GM18502 (cell line): ENCODE data around the gene SASH1.

Source experiments
- ATAC-seq: cut with Tn5 transposase; IDR thresholded peaks from one replicate; pipeline ENCODE4 v1.9.1; 2021; ENCODE audit warnings: mild to moderate bottlenecking; ENCODE audit not compliant: unreplicated experiment, poor library complexity

Gene SASH1

DNA sequence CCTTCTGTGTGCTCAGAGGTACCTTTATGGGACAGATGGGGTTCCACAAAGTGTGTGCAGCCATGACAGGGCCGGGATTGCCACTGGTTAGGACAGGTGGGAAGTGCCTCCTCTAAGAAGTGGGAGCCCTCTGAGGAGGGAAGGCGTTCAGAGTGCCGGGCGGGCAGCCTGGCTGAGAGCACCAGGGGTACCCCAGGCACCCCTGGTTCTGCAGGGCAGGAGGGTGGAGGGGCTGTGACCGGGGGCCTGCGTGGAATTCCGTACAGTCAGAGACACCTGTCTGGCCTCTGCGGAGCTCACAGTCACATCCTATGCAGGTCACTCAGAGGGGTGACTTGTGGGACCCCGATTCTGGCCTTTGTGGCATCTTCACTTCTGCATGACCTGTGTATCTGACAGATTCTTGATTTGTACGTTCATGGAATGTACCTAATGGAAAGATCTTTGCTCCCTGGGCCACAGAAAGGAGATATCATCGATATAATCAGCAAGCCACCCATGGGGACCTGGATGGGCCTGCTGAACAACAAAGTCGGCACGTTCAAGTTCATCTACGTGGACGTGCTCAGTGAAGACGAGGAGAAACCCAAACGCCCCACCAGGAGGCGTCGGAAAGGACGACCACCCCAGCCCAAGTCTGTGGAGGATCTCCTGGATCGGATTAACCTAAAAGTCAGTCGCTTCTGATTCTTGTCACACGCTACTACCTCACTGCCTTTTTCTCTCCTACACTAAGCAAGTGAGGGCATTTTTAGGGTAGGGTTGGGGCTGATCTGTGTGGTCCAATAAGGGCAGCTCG, 190.9 kb downstream of the SASH1 start:
- ATAC-seq = no peak

DNA sequence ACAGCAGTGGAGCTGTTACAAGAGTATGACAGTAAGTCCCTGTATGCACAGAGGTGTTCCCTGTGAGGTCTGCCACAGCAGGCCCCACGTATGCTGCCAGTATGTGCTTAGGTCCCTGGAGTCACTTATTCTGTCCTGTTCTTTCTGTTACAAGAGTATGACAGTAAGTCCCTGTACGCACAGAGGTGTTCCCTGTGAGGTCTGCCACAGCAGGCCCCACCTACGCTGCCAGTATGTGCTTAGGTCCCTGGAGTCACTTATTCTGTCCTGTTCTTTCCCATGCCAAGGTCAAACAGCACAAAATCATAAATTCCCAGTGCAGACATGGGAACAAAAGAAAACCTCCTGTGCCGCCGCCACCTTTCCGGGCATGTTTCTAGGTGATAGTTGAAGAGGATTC, 192.2 kb downstream of the SASH1 start:
- no peak for ATAC-seq

DNA sequence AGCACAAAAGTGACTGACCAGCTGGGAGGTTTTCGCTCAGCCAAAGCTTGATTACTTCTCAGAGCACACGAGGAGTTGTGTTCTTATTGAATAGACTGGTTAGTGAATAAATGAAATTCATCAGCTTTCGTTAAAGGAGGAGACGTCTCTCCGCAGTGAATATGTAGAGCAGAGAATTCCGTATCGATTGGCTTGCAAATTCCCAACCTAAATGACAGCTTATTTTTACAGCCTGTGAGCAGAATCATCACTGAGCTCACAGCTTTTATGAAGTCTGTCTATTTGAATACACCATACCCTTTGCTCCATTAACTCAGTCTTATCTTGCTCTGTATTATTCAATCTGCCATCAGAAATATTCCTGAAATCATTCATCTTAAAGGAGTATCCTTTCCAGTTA, 192.7 kb downstream of the SASH1 start:
- ATAC-seq = no peak

DNA sequence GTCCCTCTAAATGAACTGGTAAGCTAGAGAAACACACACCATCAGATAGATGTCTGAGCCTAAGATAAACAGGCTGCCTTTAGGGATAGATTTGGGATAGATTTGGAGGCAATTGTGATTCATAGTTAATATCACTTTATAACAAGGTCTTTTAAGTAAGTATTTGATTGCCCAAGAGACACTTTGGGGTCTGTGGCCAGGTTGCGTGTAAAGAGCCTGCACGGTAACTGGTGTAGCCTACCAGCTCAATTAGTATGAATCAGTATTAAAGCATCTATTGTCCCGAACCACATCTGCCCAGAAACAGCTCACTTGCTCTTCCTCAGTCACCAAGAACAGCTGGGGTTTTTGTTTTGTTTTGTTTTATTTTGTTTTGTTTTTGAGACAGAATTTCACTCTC, 193.3 kb downstream of the SASH1 start:
- ATAC-seq = no peak

DNA sequence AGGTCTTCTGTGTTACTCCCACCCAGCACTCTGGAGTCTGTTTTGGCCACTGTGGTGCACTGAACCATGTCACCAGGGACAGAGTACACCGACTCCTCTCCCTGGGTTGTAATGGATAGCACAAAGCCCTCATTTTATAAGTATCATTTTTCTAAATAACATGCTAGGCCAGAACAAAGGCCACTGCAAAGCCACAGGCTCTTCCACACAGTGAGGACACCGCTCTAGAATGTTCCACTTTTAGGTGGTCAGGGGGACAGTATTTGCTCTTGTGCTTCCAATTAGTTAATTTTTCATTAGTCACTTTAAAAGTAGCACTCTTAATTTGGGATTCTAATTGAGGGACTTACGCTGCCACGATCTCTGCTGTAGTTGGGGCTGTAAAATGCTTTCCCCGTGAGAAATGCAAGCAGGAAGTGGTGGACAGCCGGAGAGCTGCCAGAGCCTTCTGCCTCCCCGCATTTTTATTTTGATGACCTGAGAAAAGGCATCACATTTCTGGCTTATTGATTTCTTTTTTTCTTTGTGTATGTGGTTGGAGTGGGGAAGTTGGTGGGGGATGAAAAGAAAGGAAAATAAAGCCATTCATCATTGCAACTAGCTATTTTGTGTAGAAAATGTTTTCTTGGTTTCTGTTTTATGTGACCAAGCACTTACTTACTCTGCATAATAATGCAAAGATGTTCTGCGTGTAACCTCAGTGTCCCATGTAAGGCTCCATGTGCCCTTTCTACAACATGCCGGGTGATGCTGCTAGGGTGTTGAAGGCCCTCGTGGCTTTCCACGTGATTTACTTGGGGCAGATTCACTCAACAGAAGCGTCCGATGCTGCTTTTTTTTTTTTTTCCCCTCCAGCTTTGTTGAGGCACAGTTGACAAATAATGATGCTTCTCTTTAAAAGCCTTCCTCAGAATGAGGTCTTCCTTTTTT, 195.9 kb downstream of the SASH1 start:
- no peak for ATAC-seq

DNA sequence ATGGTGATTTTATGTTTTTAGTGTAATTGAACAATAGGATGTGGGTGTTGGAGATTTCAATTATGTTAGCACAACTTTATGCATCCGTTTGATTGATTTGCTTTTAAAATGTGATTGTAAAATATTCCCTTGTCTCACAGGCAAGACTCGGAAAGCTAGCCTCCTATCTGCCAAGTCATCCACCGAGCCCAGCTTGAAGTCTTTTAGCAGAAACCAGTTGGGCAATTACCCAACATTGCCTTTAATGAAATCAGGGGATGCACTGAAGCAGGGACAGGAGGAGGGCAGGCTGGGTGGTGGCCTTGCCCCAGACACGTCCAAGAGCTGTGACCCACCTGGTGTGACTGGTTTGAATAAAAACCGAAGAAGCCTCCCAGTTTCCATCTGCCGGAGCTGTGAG, 200.9 kb downstream of the SASH1 start:
- no peak for ATAC-seq

DNA sequence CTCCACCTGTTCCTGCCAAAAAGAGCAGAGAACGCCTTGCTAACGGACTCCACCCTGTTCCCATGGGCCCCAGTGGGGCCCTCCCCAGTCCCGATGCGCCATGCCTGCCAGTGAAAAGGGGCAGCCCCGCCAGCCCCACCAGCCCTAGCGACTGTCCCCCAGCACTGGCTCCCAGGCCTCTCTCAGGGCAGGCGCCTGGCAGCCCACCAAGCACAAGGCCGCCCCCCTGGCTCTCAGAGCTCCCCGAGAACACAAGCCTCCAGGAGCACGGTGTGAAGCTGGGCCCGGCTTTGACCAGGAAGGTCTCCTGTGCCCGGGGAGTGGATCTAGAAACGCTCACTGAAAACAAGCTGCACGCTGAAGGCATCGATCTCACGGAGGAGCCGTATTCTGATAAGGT, 201.8 kb downstream of the SASH1 start:
- no peak for ATAC-seq

DNA sequence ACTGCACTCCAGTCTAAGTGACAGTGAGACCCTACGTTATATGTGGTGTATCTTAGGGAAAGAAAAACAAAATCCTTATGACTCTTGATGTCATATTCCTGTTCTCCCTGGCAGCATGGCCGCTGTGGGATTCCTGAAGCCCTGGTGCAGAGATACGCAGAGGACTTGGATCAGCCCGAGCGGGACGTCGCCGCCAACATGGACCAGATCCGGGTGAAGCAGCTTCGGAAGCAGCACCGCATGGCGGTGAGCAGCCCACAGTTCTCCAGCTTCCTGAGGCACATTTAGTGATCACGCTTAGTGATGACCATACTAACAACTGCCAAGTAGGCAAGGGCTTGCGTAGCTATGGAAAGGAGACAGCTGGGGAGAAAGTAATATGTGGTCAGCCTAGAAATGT, 203.3 kb downstream of the SASH1 start:
- no peak for ATAC-seq

DNA sequence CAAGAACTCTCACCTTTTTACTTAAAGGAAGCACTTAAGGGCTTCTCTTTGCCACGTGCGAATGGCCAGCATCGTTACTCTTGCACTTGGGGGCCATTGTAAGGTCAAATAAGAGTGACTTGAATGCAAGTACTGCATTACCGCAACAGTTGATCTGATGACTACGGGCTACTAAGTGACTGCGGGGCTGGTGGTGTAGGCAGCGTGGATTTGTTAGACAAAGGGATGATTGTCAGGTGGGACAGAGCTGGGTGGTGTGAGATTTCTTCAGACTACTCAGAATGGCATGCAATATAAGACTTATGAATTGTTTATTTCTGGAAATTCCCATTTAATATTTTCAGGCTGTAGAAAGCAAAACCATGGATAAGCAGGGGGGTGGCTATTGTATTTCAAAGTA, 204.5 kb downstream of the SASH1 start:
- ATAC-seq = no peak

DNA sequence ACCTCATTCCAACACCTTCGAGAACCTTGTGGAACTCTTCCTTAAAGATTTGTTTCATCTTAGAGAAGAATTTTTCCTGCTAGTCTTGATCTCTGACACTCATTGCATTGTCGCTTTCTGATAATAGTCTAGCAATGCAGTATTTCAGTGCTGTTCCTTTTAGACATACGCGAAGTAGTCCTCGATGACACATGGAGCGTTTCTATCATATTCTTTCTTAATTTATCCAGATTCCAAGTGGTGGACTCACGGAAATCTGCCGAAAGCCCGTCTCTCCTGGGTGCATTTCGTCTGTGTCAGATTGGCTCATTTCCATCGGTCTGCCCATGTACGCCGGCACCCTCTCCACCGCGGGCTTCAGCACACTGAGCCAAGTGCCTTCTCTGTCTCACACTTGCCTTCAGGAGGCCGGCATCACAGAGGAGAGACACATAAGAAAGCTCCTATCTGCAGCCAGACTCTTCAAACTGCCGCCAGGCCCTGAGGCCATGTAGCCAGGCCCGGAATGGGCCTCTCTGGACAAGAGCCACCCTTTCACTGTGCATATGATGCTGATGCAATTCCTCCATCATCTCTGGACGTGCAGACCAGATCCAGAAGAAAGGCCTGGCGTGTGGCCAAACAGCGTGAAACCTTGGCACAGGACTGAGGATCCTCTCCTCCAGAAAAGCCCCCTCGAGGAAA, 205.6 kb downstream of the SASH1 start:
- no peak for ATAC-seq

DNA sequence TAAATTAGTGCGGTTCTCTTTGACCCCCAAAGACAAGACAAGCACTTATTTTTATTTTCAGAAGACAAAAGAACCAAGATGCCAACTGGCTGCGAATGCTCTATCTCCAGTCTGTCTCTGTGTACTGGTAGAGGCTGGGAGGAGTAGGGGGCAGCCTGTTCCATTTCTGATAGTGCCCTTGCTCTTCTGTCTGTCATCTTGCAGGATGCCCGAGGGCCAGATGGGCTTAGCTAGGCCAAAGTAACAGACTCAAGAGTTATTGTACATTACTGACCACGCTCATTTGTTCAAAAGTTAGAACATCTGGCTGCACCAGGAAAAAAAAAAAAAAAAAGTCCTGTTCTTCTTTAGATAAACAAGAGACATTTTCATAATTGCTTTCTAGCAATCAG, 206.1 kb downstream of the SASH1 start:
- ATAC-seq = no peak

DNA sequence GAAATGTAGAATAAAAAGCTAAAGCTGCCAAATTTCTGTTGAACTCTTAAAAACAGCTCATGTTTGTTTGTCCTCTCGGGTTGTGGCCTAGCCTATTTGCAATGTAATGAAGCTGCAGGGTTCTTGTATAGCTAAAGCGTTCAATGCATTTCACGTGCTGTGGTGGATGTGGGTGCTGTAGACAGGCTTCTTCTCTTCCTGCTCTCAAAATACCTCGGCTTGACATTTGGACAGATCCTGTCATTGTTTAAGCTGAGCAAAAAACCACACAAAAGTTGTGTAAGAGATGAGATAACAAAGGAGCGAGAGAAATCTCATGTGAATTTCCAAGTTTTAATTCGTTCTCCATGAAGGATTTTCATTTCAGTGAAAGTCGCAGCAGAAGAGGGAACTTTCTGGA, 207.9 kb downstream of the SASH1 start:
- no peak for ATAC-seq

DNA sequence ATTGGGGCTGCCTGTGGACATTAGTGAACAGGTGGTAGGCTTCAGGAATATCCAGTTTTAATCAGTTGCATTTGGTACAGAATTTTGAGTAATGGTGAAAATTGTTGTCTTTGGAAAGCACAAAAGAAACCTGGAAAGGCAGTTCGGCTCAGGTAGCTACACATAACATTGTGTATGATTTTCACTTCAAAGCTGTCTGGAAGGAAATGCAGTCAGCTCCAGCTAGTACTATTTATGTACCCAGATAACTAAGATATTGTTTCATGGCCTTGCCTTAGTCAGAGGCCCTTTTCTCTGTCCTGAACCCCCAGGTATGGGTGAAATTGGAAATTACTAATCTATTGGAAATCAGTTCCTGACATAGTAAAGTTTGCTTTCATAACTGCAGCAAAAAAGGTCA, 208.6 kb downstream of the SASH1 start:
- ATAC-seq = no peak

DNA sequence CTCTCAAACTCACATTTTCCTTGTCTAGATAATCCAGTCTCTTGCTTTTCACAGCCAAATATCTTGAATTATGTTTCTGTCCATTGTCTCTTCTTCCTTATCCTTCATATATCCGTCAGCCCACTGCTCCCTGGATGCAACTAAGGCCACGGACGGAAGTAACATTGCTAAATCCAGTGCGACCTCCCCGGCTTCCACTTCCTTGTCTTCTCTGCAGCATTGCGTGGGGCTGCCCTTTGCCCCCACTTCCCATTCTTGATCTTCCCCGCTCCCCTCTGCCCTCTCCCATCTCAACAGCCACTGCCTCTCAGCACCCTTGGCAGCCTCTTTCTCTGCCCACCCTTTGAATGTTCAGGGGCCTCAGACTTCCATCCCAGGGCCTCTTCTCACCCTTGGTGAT, 213.8 kb downstream of the SASH1 start:
- no peak for ATAC-seq

DNA sequence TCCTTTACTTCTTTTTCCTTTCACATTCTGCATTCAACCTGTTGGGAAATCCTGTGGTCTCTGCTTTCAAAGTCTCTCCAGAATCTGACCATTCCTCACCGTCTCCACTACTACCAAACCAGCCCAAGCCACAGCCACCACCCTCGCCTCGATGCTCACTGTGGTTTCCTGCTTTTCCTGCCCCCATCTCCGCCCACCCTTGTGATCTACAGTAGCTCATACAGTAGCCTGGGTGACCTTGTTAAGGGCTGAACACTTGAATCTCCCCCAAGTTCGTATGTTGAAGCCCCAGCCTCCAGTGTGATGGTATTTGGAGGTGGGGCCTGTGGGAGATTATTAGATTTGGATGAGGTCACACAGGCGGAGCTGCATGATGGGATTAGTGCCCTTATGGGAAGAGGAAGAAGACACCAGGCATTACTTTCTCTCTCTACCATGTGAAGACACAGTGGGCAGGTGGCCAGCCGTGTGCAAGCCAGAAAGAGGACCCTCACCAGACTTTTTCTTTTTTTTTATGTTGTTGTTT, 215.2 kb downstream of the SASH1 start:
- no peak for ATAC-seq

DNA sequence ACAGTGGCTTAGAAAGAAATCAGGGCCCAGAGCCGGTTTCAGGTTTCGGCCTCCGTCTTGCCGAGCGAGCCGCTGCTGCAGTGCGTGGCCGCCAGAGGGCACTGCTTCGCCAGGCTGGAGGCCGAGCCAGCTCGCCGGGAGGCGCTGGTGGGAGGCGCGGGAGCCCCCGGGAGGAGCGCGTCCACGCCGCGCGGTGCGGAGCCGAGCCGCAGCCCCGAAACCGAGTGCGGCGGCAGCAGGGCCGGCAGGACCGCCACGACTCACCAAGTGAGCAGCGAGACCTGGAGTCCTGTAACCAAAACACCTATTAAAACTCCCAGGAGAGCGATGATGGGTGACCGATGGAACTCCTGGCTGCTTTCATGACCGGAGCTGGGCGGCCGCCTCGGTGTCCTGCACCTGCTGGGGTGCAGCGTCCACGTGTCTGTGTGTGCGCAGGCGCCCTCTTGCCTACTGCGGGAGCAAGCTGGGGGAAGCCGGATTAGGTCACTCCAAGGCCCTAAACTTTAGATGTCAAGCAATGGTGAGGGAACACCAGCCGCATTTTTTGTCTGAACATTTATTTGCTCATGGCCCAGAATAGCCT, 217.3 kb downstream of the SASH1 start:
- ATAC-seq = peak; percentile 88

DNA sequence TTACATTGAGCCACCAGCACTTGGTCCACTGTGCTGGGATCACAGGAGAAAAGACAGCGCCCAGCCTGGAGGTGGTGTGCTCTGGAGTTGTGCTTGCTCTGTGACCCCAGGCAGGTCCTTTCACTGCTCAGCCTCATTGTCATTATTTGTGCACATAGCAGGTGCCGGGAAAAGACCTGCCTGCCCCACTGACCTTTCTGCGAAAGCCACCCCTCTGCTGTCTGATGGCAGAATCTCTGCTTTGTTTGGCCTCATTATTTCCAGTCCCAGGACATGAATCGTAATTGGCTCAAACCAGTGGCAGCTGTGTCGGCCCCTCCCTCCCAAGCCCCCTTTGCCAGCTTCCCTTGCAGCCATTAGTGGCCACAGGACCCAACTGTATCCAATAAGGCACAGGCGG, 219.0 kb downstream of the SASH1 start:
- ATAC-seq = no peak

DNA sequence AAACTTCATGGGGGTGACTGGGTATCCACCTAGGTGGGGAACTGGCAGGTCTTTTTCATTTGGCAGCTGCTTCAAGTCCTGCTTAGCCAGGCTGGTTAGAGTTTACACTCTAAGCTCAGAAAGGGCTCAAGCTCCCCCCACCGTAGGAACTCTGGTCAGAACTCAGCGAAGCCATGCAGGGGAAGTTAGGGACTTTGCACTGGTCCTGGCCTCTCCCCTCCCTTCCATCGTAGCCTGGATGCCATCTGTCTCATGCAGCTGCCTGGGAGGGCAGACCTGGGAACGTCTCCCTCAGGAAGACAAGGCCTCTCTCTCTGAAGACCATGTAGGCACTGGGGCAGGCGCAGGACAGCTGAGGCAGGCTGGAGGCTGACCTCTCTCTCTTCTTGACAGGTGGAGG, 220.4 kb downstream of the SASH1 start:
- ATAC-seq = no peak

DNA sequence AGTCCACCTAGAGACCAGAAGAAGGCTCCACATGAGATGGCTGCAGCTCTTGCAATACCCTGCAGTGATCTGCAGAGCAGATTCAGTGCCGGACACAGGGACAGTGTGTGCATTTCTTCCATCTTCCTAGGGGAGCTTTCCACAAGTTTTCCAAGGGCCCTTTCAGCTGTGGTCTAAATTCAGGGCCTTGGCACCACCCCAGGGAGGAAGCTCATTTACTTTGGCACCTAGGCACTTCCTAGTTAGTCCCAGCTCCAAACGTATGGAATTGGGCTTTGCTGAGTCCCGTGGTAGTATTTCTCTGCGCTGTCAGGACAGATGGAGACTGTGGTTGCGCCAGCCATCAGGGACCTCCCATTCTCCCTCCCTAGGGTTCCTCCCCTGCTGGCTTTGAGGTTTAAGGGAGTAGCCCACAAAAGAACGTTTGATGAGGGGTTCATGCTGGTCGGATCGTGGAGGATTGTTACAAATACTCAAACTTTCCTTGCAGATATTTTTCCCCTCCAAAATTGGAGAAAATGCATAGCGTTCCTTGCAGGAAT, 221.9 kb downstream of the SASH1 start:
- ATAC-seq = no peak

DNA sequence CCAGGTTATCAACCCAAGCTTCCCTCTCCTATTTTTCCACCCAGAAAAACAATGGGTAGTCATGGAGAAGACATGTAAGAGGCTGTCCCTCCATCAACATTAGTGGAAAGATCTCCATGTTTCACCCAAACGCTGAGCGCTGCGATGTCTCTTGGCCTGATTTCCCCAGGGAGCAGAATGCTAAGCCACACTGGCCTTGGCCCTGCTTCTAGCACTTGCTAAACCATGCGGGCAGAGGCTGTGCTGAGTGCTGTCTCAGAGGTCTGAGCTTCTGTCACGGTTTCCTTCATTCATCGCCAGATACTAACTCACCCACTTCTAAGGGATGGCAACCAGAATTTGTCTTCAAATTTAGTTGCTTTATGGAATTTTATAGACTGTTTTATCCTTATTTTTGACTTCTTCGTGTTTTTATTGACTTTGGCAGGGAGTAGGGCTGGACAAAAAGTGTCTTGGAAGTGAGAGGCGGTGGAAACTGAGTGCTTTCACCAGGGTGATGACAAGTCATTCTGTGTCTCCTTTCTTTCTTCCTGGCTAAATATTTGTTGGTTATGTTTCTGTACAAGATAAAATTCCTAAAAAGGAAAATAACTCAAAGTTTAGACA, 222.8 kb downstream of the SASH1 start:
- no peak for ATAC-seq
